HCT116 (cell line): ENCODE results near the gene TCOF1. TPM values are rescaled to one million over a fixed set of nuclear protein-coding genes. Genes with fewer than 3 reads are reported as not detected.

ENCODE experiments used
- EZH2 ChIP-seq: fragments of 200-600 bp; sonication (generic); IDR thresholded peaks from 2 replicates; pipeline ENCODE4 v1.6.1; 2017; ENCODE audit warnings: antibody characterized with exemption, mixed run types
- MAX ChIP-seq: IDR thresholded peaks from 2 replicates; pipeline ENCODE4 v1.6.1; 2012
- REST ChIP-seq: IDR thresholded peaks from 2 replicates; pipeline ENCODE4 v1.6.1; 2012; ENCODE audit warnings: low read depth
- YY1 ChIP-seq: IDR thresholded peaks from 2 replicates; pipeline ENCODE4 v1.6.1; 2011; ENCODE audit warnings: low read length, low read depth, moderate library complexity, mild to moderate bottlenecking; ENCODE audit not compliant: insufficient replicate concordance; ENCODE audit errors: extremely low read depth
- ZBTB33 ChIP-seq: IDR thresholded peaks from 2 replicates; pipeline ENCODE4 v1.6.1; 2011; ENCODE audit warnings: mild to moderate bottlenecking, low read length, moderate library complexity; ENCODE audit not compliant: insufficient replicate concordance; ENCODE audit errors: extremely low read depth
- total RNA-seq: library from RNA; stranded (reverse); gene quantifications from one replicate; pipeline ENCODE4 v1.2.1, GENCODE V29; 2021; ENCODE audit not compliant: unreplicated experiment

TCOF1 gene
- total RNA-seq, 1 experiment from 2014 or later: 94.7 TPM

GRCh38 chr5:150356575-150357294 is 762 bp upstream of the TCOF1 start (continued):
- TF ChIP-seq REST: no peak
- TF ChIP-seq ZBTB33: no peak
- no peak for TF ChIP-seq EZH2
- no peak for TF ChIP-seq MAX
- no peak for TF ChIP-seq YY1
